HepG2 (cell line): ENCODE measurements around the gene TP73. TPM values are rescaled to one million over a fixed set of nuclear protein-coding genes. Genes with fewer than 3 reads are reported as not detected.

Source experiments
- ATAC-seq: fragments of 200-7000 bp; cut with Tn5 transposase; 3 replicates; pipeline ENCODE4 v1.9.1; 2020; ENCODE audit warnings: mild to moderate bottlenecking, moderate library complexity
- BruUV-seq: library from RNA; stranded (reverse); fragments of 400-500 nt; replicated peaks from 2 replicates; lab custom pipeline; 2021; lab: Mats Ljungman, UMichigan
- CTCF ChIA-PET: fragments of 300-600 bp; formaldehyde crosslinking; extraction: SDS; loops from one replicate; lab custom pipeline; 2021; ENCODE audit warnings: low total read pairs, inconsistent platforms, low intra/inter-chr PET ratio; lab: Yijun Ruan, JAX
- POLR2A ChIA-PET: fragments of 350-600 bp; sonication (Branson Sonifier 250); formaldehyde crosslinking; loops from one replicate; lab custom pipeline; 2020; ENCODE audit warnings: antibody characterized with exemption, inconsistent platforms; lab: Yijun Ruan, JAX
- DNase-seq: peaks from one replicate; pipeline ENCODE4 v3.0.0-alpha.2; 2015; ENCODE audit warnings: low spot score
- FAIRE-seq: peaks from 3 replicates; lab custom pipeline; 2011; peaks lifted over from hg19 to GRCh38; lab: Jason Lieb, UNC
- H2AFZ ChIP-seq: one replicate; pipeline ENCODE4 v1.6.1; 2011; ENCODE audit warnings: low read length, inconsistent platforms
- H3K27ac ChIP-seq: fragments of 300-600 bp; 3 replicates; pipeline ENCODE4 v1.8.0; 2011; ENCODE audit warnings: mixed run types, mild to moderate bottlenecking, mixed read lengths, low read length, inconsistent platforms; ENCODE audit not compliant: insufficient read depth; ENCODE audit errors: extremely low read length
- H3K27me3 ChIP-seq, 2 experiments: fragments of 200-600 bp in 1 of 2; 2 replicates in 1 of 2; 3 replicates in 1 of 2; pipeline versions ENCODE4 v1.6.0 to v1.8.0; 2011; ENCODE audit warnings: low read length in 2 of 2, mild to moderate bottlenecking in 2 of 2, moderate library complexity in 2 of 2, inconsistent platforms in 1 of 2; ENCODE audit not compliant: insufficient read depth in 2 of 2, control insufficient read depth in 1 of 2
- H3K36me3 ChIP-seq, 2 experiments: fragments of 200-600 bp in 1 of 2; replicated peaks in 1 of 2; 2 replicates in 1 of 2; 3 replicates in 1 of 2; pipeline versions ENCODE4 v1.5.1 to v1.8.0; 2011; ENCODE audit warnings: low read length in 2 of 2, inconsistent platforms in 1 of 2; ENCODE audit not compliant: insufficient read depth in 2 of 2, control insufficient read depth in 1 of 2
- H3K4me1 ChIP-seq: 2 replicates; pipeline ENCODE4 v1.5.1; 2012; ENCODE audit warnings: low read length, inconsistent platforms; ENCODE audit not compliant: insufficient read depth
- H3K4me2 ChIP-seq: 2 replicates; pipeline ENCODE4 v1.6.0; 2011; ENCODE audit warnings: low read depth, low read length, inconsistent platforms
- H3K4me3 ChIP-seq, 3 experiments: fragments of 200-600 bp in 1 of 3; sonication (generic), shearing (Covaris generic) in 1 of 3; replicated peaks in 1 of 3; 2 replicates each; pipeline ENCODE4 v1.5.1; 2011 to 2016; ENCODE audit warnings: low read length in 3 of 3, inconsistent platforms in 2 of 3, low read depth in 2 of 3, mild to moderate bottlenecking in 2 of 3, control low read depth in 1 of 3, mixed read lengths in 1 of 3; ENCODE audit not compliant: insufficient read depth in 1 of 3
- H3K79me2 ChIP-seq: one replicate; pipeline ENCODE4 v1.6.1; 2011; ENCODE audit warnings: low read length, inconsistent platforms; ENCODE audit not compliant: insufficient read depth
- H3K9ac ChIP-seq: 2 replicates; pipeline ENCODE4 v1.6.0; 2011; ENCODE audit warnings: mild to moderate bottlenecking, low read depth, low read length, inconsistent platforms; ENCODE audit not compliant: insufficient read depth
- H3K9me3 ChIP-seq: 2 replicates; pipeline ENCODE4 v1.5.1; 2012; ENCODE audit warnings: mild to moderate bottlenecking, low read length
- H4K20me1 ChIP-seq: 2 replicates; pipeline ENCODE4 v1.6.0; 2011; ENCODE audit warnings: inconsistent platforms, mild to moderate bottlenecking, low read length, moderate library complexity; ENCODE audit not compliant: insufficient read depth
- NAIF1 ChIP-seq: sonication (generic); formaldehyde crosslinking; IDR thresholded peaks from 2 replicates; pipeline ENCODE4 v1.5.0; 2020; ENCODE audit warnings: mild to moderate bottlenecking, missing genetic modification reagents, borderline replicate concordance
- SNAPC2 ChIP-seq: sonication (generic); formaldehyde crosslinking; IDR thresholded peaks from 2 replicates; pipeline ENCODE4 v1.8.1; 2022; ENCODE audit warnings: mild to moderate bottlenecking, missing genetic modification reagents
- SSRP1 ChIP-seq: IDR thresholded peaks from 2 replicates; pipeline ENCODE4 v1.6.1; 2016; ENCODE audit warnings: control low read depth
- ZBTB14 ChIP-seq: sonication (generic); formaldehyde crosslinking; IDR thresholded peaks from 2 replicates; pipeline ENCODE4 v1.4.0; 2020; ENCODE audit warnings: missing genetic modification reagents
- ZNF367 ChIP-seq: sonication (generic); formaldehyde crosslinking; IDR thresholded peaks from 2 replicates; pipeline ENCODE4 v1.4.0; 2020; ENCODE audit warnings: missing genetic modification reagents, borderline replicate concordance
- ZNF577 ChIP-seq: sonication (generic); formaldehyde crosslinking; IDR thresholded peaks from 2 replicates; pipeline ENCODE4 v1.4.0; 2020; ENCODE audit warnings: mild to moderate bottlenecking, low read depth, missing genetic modification reagents, borderline replicate concordance
- WGBS: methylation state at CpG from one replicate; pipeline ENCODE4 v1.1.6; 2017; ENCODE audit warnings: low lambda C conversion rate; 5-methylcytosine and 5-hydroxymethylcytosine counted together
- in situ Hi-C: cut with HindIII; loops from 2 replicates; pipeline ENCODE4 v1.10.0; 2017; ENCODE audit warnings: low pct_unique_long_range_greater_than_20kb; ENCODE audit not compliant: extremely low pct_ligation_motif_present
- intact Hi-C: fragments of 100-400 bp; cut with micrococcal nuclease; formaldehyde crosslinking; loops from one replicate; pipeline ENCODE4 v1.10.0; 2022; ENCODE audit not compliant: unreplicated experiment
- polyA plus RNA-seq, 8 experiments: library from polyadenylated mRNA; depleted of rRNA in 3 of 8; stranded (reverse) in 7 of 8; unstranded in 1 of 8; fragments of >200 nt; fragmentation: Illumina TruSeq in 4 of 8; extraction: Trizol in 4 of 8; gene quantifications; 2 replicates each; pipeline versions ENCODE4 v1.2.1 to v1.2.3, GENCODE V29; 2011 to 2016; ENCODE audit warnings: low read depth in 4 of 8, missing spikeins in 1 of 8, mixed read lengths in 1 of 8; ENCODE audit not compliant: insufficient read depth in 1 of 8
- total RNA-seq, 5 experiments: library from RNA; depleted of rRNA; stranded (reverse); fragments of >200 nt; fragmentation: Illumina TruSeq; extraction: Trizol; gene quantifications; 2 replicates each; pipeline ENCODE4 v1.2.3, GENCODE V29; 2016; ENCODE audit warnings: low read depth in 1 of 5

The TP73 gene
- total and polyA plus RNA-seq, 2 of the 13 experiments (the other 11 are each of a cell fraction or from before 2014, with no cell fraction given) = 0.49 to 1.1 TPM

- no peak overlapping the region for H3K9ac ChIP-seq
- H3K4me3 ChIP-seq = no peak overlapping the region
- FAIRE-seq (no peak), ATAC-seq (no peak)
- no peaks in the 10 kb centered on the region for H3K79me2 ChIP-seq
- TF ChIP-seq ZBTB14 (CRISPR knock-in tag) = no peak
- no peak for TF ChIP-seq SNAPC2 (CRISPR knock-in tag)
- TF ChIP-seq ZNF367 (CRISPR knock-in tag) = no peak
- no peak for TF ChIP-seq SSRP1 (CRISPR knock-in tag)
- TF ChIP-seq ZNF577 (CRISPR knock-in tag) = no peak
- no peak for TF ChIP-seq NAIF1 (CRISPR knock-in tag)
- TF ChIP-seq, all 625 proteins: peak for 0
- Histone ChIP-seq H2AFZ (no peak overlapping the region), H3K27ac (no peak overlapping the region), H3K9me3 (no peaks in the 10 kb centered on the region), H4K20me1 (no peaks in the 10 kb centered on the region), H3K27me3 (no peaks in the 10 kb centered on the region), H3K4me2 (no peak overlapping the region), H3K36me3 (peaks cover 26 to 65% of the 10 kb centered on the region in 2 experiments; a peak in 4 of 5 replicates), H3K4me1 (no peaks in the 10 kb centered on the region)
- ChIA-PET CTCF (no interaction called here), POLR2A (no interaction called here)
- in situ Hi-C loops (no loop called here), intact Hi-C loops (no loop called here)
- no TSS peak for BruUV-seq
- 97% methylated on average over 14 of the region's 28 CpGs for WGBS
- no peak for DNase-seq
These were observed 18.8 kb upstream of the TP73 start for GRCh38 chr1:3633344-3634058.
